ENCODE measurements around the gene THAP8. TPM values are rescaled to one million over a fixed set of nuclear protein-coding genes. Genes with fewer than 3 reads are reported as not detected.
A peak's percentile ranks its signal among the peaks of the same experiment; 100 is the strongest.

The THAP8 gene
- total and polyA plus RNA-seq, 2 of the 4 experiments (the other 2 are of a cell fraction): 1.8 to 5.9 TPM

DNA sequence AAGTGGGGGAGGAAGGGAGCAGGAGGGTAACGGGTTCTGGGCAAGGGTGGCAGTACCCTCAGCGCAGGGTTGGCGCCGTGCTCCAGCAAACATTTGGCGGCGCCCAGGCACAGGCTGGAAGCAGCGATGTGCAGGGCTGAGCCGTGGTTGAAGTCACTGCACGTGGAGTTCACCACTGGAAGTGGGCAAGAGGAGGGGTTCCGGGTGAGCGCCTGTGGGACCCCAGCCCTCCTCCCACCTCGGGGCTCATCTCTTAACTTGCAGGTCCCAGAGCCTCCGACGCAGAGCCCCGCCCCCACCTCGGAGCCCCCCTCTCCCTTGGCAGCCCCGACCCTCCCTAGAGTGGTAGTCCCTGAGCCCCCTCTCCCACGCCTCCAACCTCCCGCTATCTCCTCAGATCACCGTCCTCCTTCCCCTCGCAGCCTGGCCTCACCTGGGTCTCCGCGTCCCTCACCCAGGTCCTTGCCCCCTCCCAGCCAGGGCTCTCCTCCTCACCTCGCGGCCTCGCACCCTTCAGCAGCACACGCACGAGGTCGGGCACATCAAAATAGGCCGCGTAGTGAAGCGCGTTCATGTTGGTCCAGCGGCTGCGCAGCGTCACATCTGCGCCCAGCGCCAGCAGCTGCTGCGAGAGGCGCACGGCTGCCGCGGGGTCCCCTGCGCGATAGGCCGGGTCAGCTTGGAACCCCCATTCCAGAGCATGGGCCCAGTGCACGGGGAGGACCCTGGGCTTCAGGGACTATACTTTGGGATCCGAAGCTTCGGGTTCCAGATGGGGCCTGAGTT lies 27.8 kb downstream of the THAP8 start:
- Histone ChIP-seq H4K5ac (ENCODE audit: low read depth, low read length) (no peak overlapping the region), H3K14ac (replicated peaks; ENCODE audit: low read depth, low read length) (no peak overlapping the region), H2BK15ac (ENCODE audit: low read depth, low read length) (no peak overlapping the region), H3K4me3 (ENCODE audit: insufficient read depth, low read depth, low read length) (no peak overlapping the region), H2BK5ac (ENCODE audit: low read depth, low read length, poor library complexity, severe bottlenecking) (no peak overlapping the region), H3K4me2 (ENCODE audit: low read depth, low read length) (no peak overlapping the region), H3K27ac (ENCODE audit: insufficient read depth, low read length) (no peak overlapping the region), H3K4me1 (ENCODE audit: control insufficient read depth, insufficient read depth, low read length) (no peaks in the 10 kb centered on the region), H3K9me3 (ENCODE audit: control insufficient read depth, insufficient read depth, low read length) (no peaks in the 10 kb centered on the region), H2AK5ac (ENCODE audit: low read depth, low read length) (no peak overlapping the region), H2AK9ac (replicated peaks; ENCODE audit: low read depth, low read length, poor library complexity) (no peak overlapping the region), H4K20me1 (ENCODE audit: insufficient read depth, low read length) (no peaks in the 10 kb centered on the region; the same call in 1 of the 2 replicates), H3K27me3 (ENCODE audit: control insufficient read depth, insufficient read depth, low read length) (no peaks in the 10 kb centered on the region), H3K9me1 (ENCODE audit: insufficient read depth, low read length) (peaks cover 6% of the 10 kb centered on the region; the same call in 1 of the 2 replicates), H3K4ac (ENCODE audit: low read depth, low read length) (no peak overlapping the region), H4K91ac (ENCODE audit: insufficient read depth, low read depth, low read length) (no peak overlapping the region), H2BK120ac (ENCODE audit: low read depth, low read length) (no peak overlapping the region), H2BK20ac (ENCODE audit: low read depth, low read length) (no peak overlapping the region), H4K8ac (ENCODE audit: low read depth in 2 of 2, low read length in 2 of 2) (no peak overlapping the region), H3K23ac (ENCODE audit: low read depth, low read length) (no peak overlapping the region), H3K18ac (ENCODE audit: low read depth, low read length) (no peak overlapping the region), H3K36me3 (ENCODE audit: control insufficient read depth, insufficient read depth, low read length) (peaks cover 58% of the 10 kb centered on the region), H2AFZ (replicated peaks; ENCODE audit: low read length, poor library complexity) (no peak overlapping the region), H3K79me1 (ENCODE audit: low read depth in 1 of 2, low read length in 2 of 2) (peaks cover 0 to 12% of the 10 kb centered on the region in 2 experiments; a peak in 2 of 4 replicates), H3K9ac (ENCODE audit: low read depth, low read length) (no peak overlapping the region), H3K56ac (ENCODE audit: extremely low read depth, insufficient read depth, low read length) (no peak overlapping the region)
- ChIA-PET POLR2A (ENCODE audit: unreplicated experiment) (no interaction called here), CTCF (no interaction called here)
- BruUV-seq (replicated peaks): TSS peak; percentile 74
- in situ Hi-C loops (cut with MboI; ENCODE audit: low sequenced_read_pairs): no loop called here
- WGBS, 2 experiments (ENCODE audit: extremely low coverage in 2 of 2, insufficient read length in 1 of 2): 97% methylated on average over 27 of the region's 49 CpGs; no CpG with 5 or more reads in 1 of the 2 experiments
- DNase-seq (no peak), ATAC-seq (ENCODE audit: low read depth) (no peak)
- TF ChIP-seq RCOR1 (IDR thresholded peaks at IDR 0.05; ENCODE audit: insufficient replicate concordance, low read length) (no peak), CEBPB (IDR thresholded peaks at IDR 0.05; ENCODE audit: low read depth, low read length) (no peak), RFX5 (IDR thresholded peaks at IDR 0.05; ENCODE audit: low read depth, low read length) (no peak), NFE2L2 (IDR thresholded peaks at IDR 0.05; ENCODE audit: low read depth, low read length) (no peak), ELK1 (IDR thresholded peaks at IDR 0.05; ENCODE audit: borderline replicate concordance, low read depth, low read length) (no peak), MXI1 (IDR thresholded peaks at IDR 0.05; ENCODE audit: borderline replicate concordance, low read depth, low read length) (no peak), FOS (IDR thresholded peaks at IDR 0.05; ENCODE audit: low read depth, low read length) (no peak), BHLHE40 (IDR thresholded peaks at IDR 0.05; ENCODE audit: low read depth, low read length) (no peak), RAD21 (IDR thresholded peaks at IDR 0.05; ENCODE audit: low read length) (no peak), MAZ (IDR thresholded peaks at IDR 0.05; ENCODE audit: borderline replicate concordance, low read depth, low read length) (no peak), POLR2A (IDR thresholded peaks at IDR 0.05; ENCODE audit: low read depth, low read length) (no peak)
- TF ChIP-seq, protein P1, sequence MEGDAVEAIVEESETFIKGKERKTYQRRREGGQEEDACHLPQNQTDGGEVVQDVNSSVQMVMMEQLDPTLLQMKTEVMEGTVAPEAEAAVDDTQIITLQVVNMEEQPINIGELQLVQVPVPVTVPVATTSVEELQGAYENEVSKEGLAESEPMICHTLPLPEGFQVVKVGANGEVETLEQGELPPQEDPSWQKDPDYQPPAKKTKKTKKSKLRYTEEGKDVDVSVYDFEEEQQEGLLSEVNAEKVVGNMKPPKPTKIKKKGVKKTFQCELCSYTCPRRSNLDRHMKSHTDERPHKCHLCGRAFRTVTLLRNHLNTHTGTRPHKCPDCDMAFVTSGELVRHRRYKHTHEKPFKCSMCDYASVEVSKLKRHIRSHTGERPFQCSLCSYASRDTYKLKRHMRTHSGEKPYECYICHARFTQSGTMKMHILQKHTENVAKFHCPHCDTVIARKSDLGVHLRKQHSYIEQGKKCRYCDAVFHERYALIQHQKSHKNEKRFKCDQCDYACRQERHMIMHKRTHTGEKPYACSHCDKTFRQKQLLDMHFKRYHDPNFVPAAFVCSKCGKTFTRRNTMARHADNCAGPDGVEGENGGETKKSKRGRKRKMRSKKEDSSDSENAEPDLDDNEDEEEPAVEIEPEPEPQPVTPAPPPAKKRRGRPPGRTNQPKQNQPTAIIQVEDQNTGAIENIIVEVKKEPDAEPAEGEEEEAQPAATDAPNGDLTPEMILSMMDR (conservative IDR thresholded peaks at IDR 0.05; ENCODE audit: low read depth, low read length): no peak
- TF ChIP-seq, protein P2, sequence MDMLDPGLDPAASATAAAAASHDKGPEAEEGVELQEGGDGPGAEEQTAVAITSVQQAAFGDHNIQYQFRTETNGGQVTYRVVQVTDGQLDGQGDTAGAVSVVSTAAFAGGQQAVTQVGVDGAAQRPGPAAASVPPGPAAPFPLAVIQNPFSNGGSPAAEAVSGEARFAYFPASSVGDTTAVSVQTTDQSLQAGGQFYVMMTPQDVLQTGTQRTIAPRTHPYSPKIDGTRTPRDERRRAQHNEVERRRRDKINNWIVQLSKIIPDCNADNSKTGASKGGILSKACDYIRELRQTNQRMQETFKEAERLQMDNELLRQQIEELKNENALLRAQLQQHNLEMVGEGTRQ (IDR thresholded peaks at IDR 0.05; ENCODE audit: low read depth, low read length): no peak
- dilution Hi-C loops (cut with HindIII; ENCODE audit: low sequenced_read_pairs, unreplicated experiment): no loop called here
- intact Hi-C loops (cut with micrococcal nuclease): no loop called here
